T47D (cell line): ENCODE results near the gene RPGRIP1.
"Not testable (repeated sequence)": the region's sequence is repeated elsewhere in the genome, so short reads cannot be mapped to it uniquely, and the experiment has no call there.

Experiments
- DNase-seq, 2 experiments: peaks; one replicate each; pipeline versions ENCODE4 v3.0.0 to v3.0.0-alpha.2; 2011 to 2012; ENCODE audit warnings: low read depth in 1 of 2, low spot score in 1 of 2
- JUND ChIP-seq: IDR thresholded peaks from 2 replicates; pipeline ENCODE4 v1.6.1; 2012; ENCODE audit warnings: low read depth
- in situ Hi-C: cut with HindIII; loops from 2 replicates; pipeline ENCODE4 v1.10.0; 2016; ENCODE audit warnings: low sequenced_read_pairs, low pct_unique_long_range_greater_than_20kb

Gene RPGRIP1

GRCh38 chr14:21251215-21251614 is 28.7 kb upstream of the RPGRIP1 start:
- in situ Hi-C loops: no loop called here
- no peak for DNase-seq
- TF ChIP-seq JUND: no peak

GRCh38 chr14:21252149-21252548 is 27.7 kb upstream of the RPGRIP1 start:
- in situ Hi-C loops: no loop called here

GRCh38 chr14:21255385-21256101 is 24.3 kb upstream of the RPGRIP1 start:
- no peak for TF ChIP-seq JUND
- in situ Hi-C loops: no loop called here
- no peak for DNase-seq

More at GRCh38 chr14:21252149-21252548, 27.7 kb upstream of the RPGRIP1 start:
- no peak for DNase-seq
- TF ChIP-seq JUND: no peak

DNA sequence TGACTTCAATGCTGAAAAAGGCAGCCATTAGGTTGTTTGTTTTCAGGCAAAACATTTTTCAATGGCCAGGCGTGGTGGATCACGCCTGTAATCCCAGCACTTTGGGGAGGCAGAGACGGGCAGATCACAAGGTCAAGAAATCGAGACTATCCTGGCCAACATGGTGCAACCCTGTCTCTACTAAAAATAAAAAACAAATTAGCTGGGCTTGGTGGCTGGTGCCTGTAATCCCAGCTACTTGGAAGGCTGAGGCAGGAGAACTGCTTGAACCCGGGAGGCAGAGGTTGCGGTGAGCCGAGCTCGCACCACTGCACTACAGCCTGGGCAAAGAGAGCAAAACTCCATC is 23.8 kb upstream of the RPGRIP1 start:
- DNase-seq, in situ Hi-C loops: not testable (repeated sequence)

DNA sequence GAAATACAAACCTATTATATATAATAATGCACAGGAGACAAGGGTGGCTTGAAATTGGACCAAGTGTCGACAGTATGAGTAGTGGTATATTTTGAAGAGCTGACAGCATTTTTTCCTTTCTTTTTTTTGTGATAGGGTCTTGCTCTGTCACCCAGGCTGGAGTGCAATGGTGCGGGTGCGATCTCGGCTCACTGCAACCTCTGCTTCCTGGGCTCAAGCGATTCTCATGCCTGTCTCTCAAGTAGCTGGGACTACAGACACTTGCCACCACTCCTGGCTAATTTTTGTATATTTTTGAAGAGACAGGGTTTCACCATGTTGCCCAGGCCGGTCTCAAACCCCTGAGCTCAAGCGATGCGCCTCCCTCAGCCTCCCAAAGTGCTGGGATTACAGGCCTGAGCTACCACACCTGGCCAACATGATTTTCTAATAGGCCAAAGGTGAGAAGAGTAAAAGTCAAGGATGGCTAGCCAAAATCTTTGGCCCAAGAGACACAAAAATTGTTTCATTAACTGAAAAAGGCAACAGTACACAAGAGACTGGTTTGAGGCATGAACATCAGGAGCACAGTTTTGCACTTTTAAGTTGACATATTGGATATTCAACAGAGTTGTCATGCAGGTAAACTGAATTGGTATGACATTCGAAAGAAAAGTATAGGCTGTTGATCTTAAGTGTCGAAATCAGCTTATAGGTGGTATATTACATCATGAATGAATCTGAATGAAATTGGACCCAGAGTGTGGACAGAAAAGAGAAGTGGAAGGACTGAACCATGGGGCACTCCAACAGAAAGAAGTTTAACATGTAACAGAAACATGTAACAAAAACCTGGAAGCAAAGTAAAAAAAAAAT is 23.1 kb upstream of the RPGRIP1 start:
- in situ Hi-C loops: no loop called here
- no peak for DNase-seq
- TF ChIP-seq JUND: no peak

- in situ Hi-C loops: no loop called here
- DNase-seq: no peak
- no peak for TF ChIP-seq JUND
Measured at GRCh38 chr14:21257394-21257909, 22.4 kb upstream of the RPGRIP1 start.

GRCh38 chr14:21258005-21258888 is 21.6 kb upstream of the RPGRIP1 start:
- TF ChIP-seq JUND: no peak
- no peak for DNase-seq
- in situ Hi-C loops: no loop called here

- DNase-seq: no peak
- TF ChIP-seq JUND: no peak
- in situ Hi-C loops: no loop called here
Measured at GRCh38 chr14:21258889-21259787, 20.7 kb upstream of the RPGRIP1 start.

GRCh38 chr14:21261824-21262223 is 18.1 kb upstream of the RPGRIP1 start:
- in situ Hi-C loops: no loop called here
- no peak for TF ChIP-seq JUND
- DNase-seq: no peak

DNA sequence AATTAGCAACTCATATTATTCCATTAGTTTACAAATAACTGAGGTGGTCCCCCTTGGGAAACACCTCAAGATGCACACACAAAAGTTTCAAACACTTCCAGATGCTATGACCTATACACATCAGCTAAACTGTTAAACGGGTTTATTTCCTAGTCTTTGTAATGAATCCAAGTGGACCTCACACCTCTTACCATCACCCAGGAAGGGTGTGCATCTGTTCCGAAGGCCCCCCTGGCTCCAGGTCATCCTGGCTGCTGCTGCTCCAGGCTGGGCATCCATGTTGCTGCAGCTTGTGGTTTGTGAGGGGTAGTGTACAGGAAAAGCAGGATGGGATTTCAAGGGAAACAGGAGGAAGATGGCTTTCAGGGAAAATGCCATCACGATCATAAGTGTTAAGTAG is 17.5 kb upstream of the RPGRIP1 start:
- in situ Hi-C loops: no loop called here
- no peak for TF ChIP-seq JUND
- no peak for DNase-seq

DNA sequence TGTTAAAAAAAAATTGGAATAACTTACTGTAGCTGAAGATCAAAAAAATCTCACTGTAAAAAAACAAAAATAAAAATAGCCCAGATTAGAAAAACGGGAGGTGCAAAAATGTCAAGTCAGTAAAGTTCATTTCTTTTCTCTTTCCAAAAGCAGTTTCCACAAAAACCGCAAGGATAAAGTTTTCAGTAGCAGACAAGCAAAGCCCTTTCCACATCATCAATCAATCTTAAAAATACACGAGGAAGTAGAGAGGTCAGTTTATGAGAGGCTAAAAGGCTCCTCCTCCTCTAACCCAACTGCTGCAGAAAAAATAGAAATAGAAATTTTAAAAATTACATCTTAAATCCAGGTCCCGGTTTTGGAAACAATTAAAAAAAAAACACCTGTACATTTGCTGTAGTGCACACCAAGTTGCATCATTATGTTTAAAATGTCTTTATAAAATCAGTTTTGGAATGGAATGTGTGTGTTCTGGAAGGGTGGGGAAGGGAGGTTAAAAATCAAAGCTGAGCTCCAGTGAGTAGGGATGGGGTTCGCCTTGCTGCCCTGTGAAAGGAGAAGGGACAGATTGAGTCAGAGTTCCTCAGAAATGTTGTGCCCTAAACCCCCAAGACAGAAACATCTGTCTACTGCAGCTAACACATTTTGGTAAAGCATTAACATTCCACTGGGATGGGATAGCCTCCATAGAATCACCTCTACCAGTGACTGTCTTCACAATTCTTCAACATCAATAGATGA is 16.4 kb upstream of the RPGRIP1 start:
- no peak for TF ChIP-seq JUND
- DNase-seq: no peak
- in situ Hi-C loops: no loop called here
